Measurements from ENCODE around the gene EPB41L1. TPM values are rescaled to one million over a fixed set of nuclear protein-coding genes. Genes with fewer than 3 reads are reported as not detected.
"Not testable (repeated sequence)": the region's sequence is repeated elsewhere in the genome, so short reads cannot be mapped to it uniquely, and the experiment has no call there.

EPB41L1 gene
- total RNA-seq, 2 donors from 2014 or later: 0.23 to 0.40 TPM

DNA sequence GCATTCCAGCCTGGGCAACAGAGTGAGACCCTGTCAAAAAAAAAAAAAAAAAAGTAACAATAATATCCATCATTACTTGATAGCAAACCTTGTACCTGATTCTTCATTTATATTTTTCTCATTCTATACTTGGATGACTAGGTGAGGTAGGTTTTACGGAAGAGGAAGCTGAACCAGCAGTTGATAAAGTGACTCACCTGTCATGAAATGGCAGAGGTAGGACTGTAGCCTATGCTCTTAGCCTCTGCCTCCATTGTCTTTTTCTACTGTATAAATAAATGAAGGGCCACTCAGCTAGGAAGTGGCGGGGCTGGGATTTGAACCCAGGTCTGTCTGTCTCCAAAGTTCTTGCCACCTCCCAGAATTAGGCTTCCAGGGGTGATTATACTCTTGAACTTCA lies 20.7 kb upstream of the EPB41L1 start:
- Mint-ChIP-seq H3K27me3 (no peaks in the 10 kb centered on the region), H3K4me3 (no peak overlapping the region), H3K27ac (no peak overlapping the region), H3K36me3 (ENCODE audit: low read depth) (no peaks in the 10 kb centered on the region), H3K4me1 (peaks cover 4% of the 10 kb centered on the region)
- ATAC-seq (no peak), DNase-seq (no peak)
- H3K9me3 ChIP-seq (ENCODE audit: control insufficient read depth, low read length, poor library complexity, severe bottlenecking): no peaks in the 10 kb centered on the region

DNA sequence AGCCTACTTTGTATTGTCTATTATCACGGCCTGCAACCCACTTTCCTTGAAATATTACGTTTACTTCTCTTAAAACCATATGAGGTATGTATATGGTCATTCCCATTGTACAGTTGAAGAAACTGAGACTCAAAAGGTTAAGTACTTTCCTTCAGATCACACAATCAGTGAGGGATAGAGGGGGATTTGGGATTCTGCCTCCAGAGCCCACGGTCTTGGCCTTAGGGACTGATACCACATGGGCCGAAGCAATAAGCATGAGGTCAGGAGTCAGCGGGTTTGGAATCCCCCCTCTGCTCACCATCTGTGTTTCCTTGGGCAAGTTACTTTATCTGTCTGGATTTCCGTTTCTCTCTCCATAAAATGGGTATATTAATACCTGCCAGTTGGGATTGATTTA lies 19.4 kb upstream of the EPB41L1 start:
- Mint-ChIP-seq H3K27me3 (no peaks in the 10 kb centered on the region), H3K27ac (no peak overlapping the region), H3K36me3 (ENCODE audit: low read depth) (no peaks in the 10 kb centered on the region), H3K4me1 (peaks cover 4% of the 10 kb centered on the region), H3K4me3 (no peak overlapping the region)
- DNase-seq (no peak), ATAC-seq (no peak)
- H3K9me3 ChIP-seq (ENCODE audit: control insufficient read depth, low read length, poor library complexity, severe bottlenecking): no peaks in the 10 kb centered on the region

GRCh38 chr20:36135821-36136220 lies 18.7 kb upstream of the EPB41L1 start:
- Mint-ChIP-seq H3K36me3 (ENCODE audit: low read depth) (no peaks in the 10 kb centered on the region), H3K4me3 (no peak overlapping the region)
- no peaks in the 10 kb centered on the region for H3K9me3 ChIP-seq (ENCODE audit: control insufficient read depth, low read length, poor library complexity, severe bottlenecking)

GRCh38 chr20:36137313-36137712 lies 17.2 kb upstream of the EPB41L1 start:
- ATAC-seq; H3K27me3 Mint-ChIP-seq; H3K27ac Mint-ChIP-seq; H3K4me3 Mint-ChIP-seq; H3K9me3 ChIP-seq (ENCODE audit: control insufficient read depth, low read length, poor library complexity, severe bottlenecking); DNase-seq; H3K36me3 Mint-ChIP-seq (ENCODE audit: low read depth); H3K4me1 Mint-ChIP-seq: not testable (repeated sequence)

More at GRCh38 chr20:36135821-36136220, 18.7 kb upstream of the EPB41L1 start:
- H3K27ac Mint-ChIP-seq: no peak overlapping the region
- H3K27me3 Mint-ChIP-seq: no peaks in the 10 kb centered on the region
- peaks cover 2% of the 10 kb centered on the region for H3K4me1 Mint-ChIP-seq
- ATAC-seq (no peak), DNase-seq (no peak)

- H3K27ac Mint-ChIP-seq: no peak overlapping the region
- DNase-seq (no peak), ATAC-seq (no peak)
- H3K27me3 Mint-ChIP-seq: peaks cover 38% of the 10 kb centered on the region
- H3K4me1 Mint-ChIP-seq: peaks cover 5% of the 10 kb centered on the region
- H3K36me3 Mint-ChIP-seq (ENCODE audit: low read depth): peaks cover 4% of the 10 kb centered on the region
- no peak overlapping the region for H3K4me3 Mint-ChIP-seq
- H3K9me3 ChIP-seq (ENCODE audit: control insufficient read depth, low read length, poor library complexity, severe bottlenecking): no peaks in the 10 kb centered on the region
Observed at GRCh38 chr20:36141310-36141709, 13.2 kb upstream of the EPB41L1 start.

DNA sequence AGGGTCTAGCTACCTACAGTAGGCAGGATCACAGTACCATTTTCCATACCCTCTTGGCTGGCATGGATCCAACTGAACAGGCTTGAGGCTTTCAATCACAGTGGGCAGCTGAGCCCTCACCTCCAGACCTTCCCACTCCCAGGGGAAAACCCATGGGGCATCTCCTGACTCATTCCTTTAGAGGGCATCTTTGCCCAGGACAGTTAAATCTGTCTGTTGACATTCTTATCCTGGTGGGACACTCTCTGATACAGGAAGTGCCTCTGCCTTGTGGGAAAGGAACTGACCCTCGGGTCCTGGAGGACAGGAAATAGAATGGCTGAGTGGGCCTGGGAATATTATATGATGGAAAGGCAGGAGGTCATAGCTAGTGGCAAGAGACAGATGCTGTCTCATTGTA lies 10.2 kb upstream of the EPB41L1 start:
- ATAC-seq (no peak), DNase-seq (no peak)
- Mint-ChIP-seq H3K4me1 (peaks cover 5% of the 10 kb centered on the region), H3K36me3 (ENCODE audit: low read depth) (peaks cover 4% of the 10 kb centered on the region), H3K27ac (no peak overlapping the region), H3K27me3 (peaks cover 60% of the 10 kb centered on the region), H3K4me3 (no peak overlapping the region)
- H3K9me3 ChIP-seq (ENCODE audit: control insufficient read depth, low read length, poor library complexity, severe bottlenecking): no peaks in the 10 kb centered on the region

DNA sequence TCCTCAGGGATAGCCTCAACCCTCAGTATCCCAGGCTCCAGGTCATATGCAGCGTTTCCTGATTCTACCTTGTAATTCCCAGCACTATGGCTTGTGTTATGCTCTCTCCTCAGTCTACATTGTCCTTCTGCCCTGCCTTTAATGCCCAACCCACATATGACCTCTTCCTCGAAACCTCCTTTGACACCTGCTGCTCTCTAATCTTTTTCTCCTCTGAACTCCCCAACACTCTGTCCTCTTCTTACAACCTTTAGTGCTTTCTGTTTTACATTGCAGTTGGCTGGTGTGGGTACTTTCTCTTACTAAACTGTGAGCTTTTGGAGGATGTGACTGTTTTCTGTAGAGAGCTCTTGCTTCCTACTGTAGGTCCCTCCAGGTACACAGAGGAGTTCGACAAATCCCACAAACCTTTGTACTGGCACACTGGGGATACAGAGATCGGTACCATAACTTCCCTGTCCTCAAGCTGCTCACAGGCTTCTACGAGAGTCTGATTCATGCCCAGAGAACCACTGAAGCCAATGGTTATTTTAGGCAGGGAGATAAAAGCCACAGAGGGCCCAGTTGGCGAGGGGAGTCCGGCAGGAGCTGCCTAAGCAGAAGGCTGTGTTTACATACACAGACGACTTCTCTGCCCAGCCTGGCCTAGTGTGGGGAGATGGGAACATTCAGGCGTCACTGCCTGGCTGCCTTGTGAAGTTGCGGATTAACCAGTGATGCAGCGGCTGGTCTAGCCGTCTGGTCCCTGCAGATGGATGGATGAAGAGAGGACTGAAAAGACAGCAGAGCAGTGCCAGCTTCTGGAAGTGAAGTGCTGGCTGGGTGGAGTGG lies 8.4 kb upstream of the EPB41L1 start:
- H3K36me3 Mint-ChIP-seq (ENCODE audit: low read depth): peaks cover 4% of the 10 kb centered on the region
- H3K9me3 ChIP-seq (ENCODE audit: control insufficient read depth, low read length, poor library complexity, severe bottlenecking): no peaks in the 10 kb centered on the region
- DNase-seq (no peak), ATAC-seq (no peak)
- H3K4me1 Mint-ChIP-seq: peaks cover 5% of the 10 kb centered on the region
- H3K4me3 Mint-ChIP-seq: no peak overlapping the region
- peaks cover 66% of the 10 kb centered on the region for H3K27me3 Mint-ChIP-seq
- H3K27ac Mint-ChIP-seq: no peak overlapping the region

- DNase-seq: no peak
- Mint-ChIP-seq H3K27ac (peak overlapping the region; percentile 34), H3K27me3 (peaks cover 78% of the 10 kb centered on the region), H3K4me3 (no peak overlapping the region), H3K36me3 (ENCODE audit: low read depth) (peaks cover 4% of the 10 kb centered on the region), H3K4me1 (peaks cover 5% of the 10 kb centered on the region)
- ATAC-seq: no peak
- no peaks in the 10 kb centered on the region for H3K9me3 ChIP-seq (ENCODE audit: control insufficient read depth, low read length, poor library complexity, severe bottlenecking)
Observed at GRCh38 chr20:36147690-36148089, 6.8 kb upstream of the EPB41L1 start.

DNA sequence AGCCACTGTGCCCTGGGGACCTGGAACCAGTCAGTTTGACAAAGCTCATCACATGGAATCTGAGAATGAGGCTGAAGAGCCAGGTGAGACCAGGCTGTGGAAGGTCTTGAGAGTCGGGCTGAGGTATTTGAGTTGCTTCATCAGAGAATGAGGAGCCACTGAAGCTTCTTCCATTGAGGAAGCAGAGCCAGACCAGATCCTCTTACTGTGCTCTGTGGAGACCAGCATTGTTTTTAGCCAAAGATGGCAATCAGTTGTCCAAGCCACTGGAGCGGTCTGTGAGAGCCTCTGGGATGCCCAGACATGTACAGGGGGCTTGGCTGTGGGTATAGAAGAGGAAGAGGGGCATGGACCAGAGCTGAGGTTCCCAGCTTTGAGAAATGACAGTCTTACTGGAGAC lies 6.1 kb upstream of the EPB41L1 start:
- H3K4me1 Mint-ChIP-seq: peaks cover 5% of the 10 kb centered on the region
- H3K36me3 Mint-ChIP-seq (ENCODE audit: low read depth): peaks cover 4% of the 10 kb centered on the region
- no peak overlapping the region for H3K27ac Mint-ChIP-seq
- ATAC-seq (no peak), DNase-seq (no peak)
- no peak overlapping the region for H3K4me3 Mint-ChIP-seq
- peaks cover 78% of the 10 kb centered on the region for H3K27me3 Mint-ChIP-seq
- H3K9me3 ChIP-seq (ENCODE audit: control insufficient read depth, low read length, poor library complexity, severe bottlenecking): no peaks in the 10 kb centered on the region

DNA sequence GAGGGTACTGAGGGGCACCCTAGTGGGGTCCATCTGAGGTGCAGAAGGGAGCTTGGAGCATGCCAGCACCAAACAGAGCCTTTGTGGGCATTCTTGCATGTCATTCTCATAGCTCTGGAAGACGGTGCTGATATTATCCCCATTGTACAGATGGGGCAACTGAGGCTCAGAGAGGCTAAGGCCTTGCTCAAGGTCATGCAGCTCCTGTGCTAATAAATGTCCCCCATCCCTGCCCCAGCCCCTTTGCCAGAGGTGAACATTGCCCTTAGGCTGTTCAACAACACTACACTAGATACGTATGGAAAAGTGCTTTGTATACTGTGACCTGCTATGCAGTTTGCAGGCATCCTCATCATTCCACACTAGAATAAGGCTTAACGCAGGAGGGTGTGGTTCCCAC lies 5.5 kb upstream of the EPB41L1 start:
- no peak overlapping the region for H3K4me3 Mint-ChIP-seq
- peaks cover 79% of the 10 kb centered on the region for H3K27me3 Mint-ChIP-seq

GRCh38 chr20:36149469-36149868 lies 5.1 kb upstream of the EPB41L1 start:
- H3K4me3 Mint-ChIP-seq: no peak overlapping the region

More for the DNA sequence above, 5.5 kb upstream of the EPB41L1 start:
- no peaks in the 10 kb centered on the region for H3K9me3 ChIP-seq (ENCODE audit: control insufficient read depth, low read length, poor library complexity, severe bottlenecking)
- Mint-ChIP-seq H3K36me3 (ENCODE audit: low read depth) (peaks cover 4% of the 10 kb centered on the region), H3K27ac (no peak overlapping the region), H3K4me1 (peaks cover 5% of the 10 kb centered on the region)
- ATAC-seq: no peak
- no peak for DNase-seq

GRCh38 chr20:36150489-36150846 lies 4.1 kb upstream of the EPB41L1 start:
- peaks cover 70% of the 10 kb centered on the region for H3K27me3 Mint-ChIP-seq
- H3K36me3 Mint-ChIP-seq (ENCODE audit: low read depth): peaks cover 6% of the 10 kb centered on the region
- no peaks in the 10 kb centered on the region for H3K9me3 ChIP-seq (ENCODE audit: control insufficient read depth, low read length, poor library complexity, severe bottlenecking)
- ATAC-seq (no peak), DNase-seq (no peak)
- H3K27ac Mint-ChIP-seq: no peak overlapping the region
- H3K4me1 Mint-ChIP-seq: peaks cover 7% of the 10 kb centered on the region
- H3K4me3 Mint-ChIP-seq: no peak overlapping the region

More at GRCh38 chr20:36149469-36149868, 5.1 kb upstream of the EPB41L1 start:
- H3K9me3 ChIP-seq (ENCODE audit: control insufficient read depth, low read length, poor library complexity, severe bottlenecking): no peaks in the 10 kb centered on the region
- peaks cover 74% of the 10 kb centered on the region for H3K27me3 Mint-ChIP-seq
- ATAC-seq (no peak), DNase-seq (no peak)
- H3K27ac Mint-ChIP-seq: no peak overlapping the region
- peaks cover 5% of the 10 kb centered on the region for H3K4me1 Mint-ChIP-seq
- H3K36me3 Mint-ChIP-seq (ENCODE audit: low read depth): peaks cover 4% of the 10 kb centered on the region

GRCh38 chr20:36150847-36151539 lies 3.5 kb upstream of the EPB41L1 start:
- H3K36me3 Mint-ChIP-seq (ENCODE audit: low read depth): peaks cover 3% of the 10 kb centered on the region
- H3K4me3 Mint-ChIP-seq: no peak overlapping the region
- peaks cover 67% of the 10 kb centered on the region for H3K27me3 Mint-ChIP-seq
- no peak for DNase-seq
- H3K4me1 Mint-ChIP-seq: peaks cover 5% of the 10 kb centered on the region
- H3K9me3 ChIP-seq (ENCODE audit: control insufficient read depth, low read length, poor library complexity, severe bottlenecking): no peaks in the 10 kb centered on the region
- ATAC-seq: no peak
- H3K27ac Mint-ChIP-seq: no peak overlapping the region

All from T-helper 17 cell (primary cell).